Ramos (cell line): Measurements from ENCODE around the gene DUSP3.
"Not testable (repeated sequence)": the region's sequence is repeated elsewhere in the genome, so short reads cannot be mapped to it uniquely, and the experiment has no call there.

Source experiments
- in situ Hi-C: fragments of 300-500 bp; cut with MboI; formaldehyde crosslinking; loops from one replicate; pipeline ENCODE4 v1.14.3; 2022; ENCODE audit warnings: low sequenced_read_pairs; ENCODE audit not compliant: unreplicated experiment

The DUSP3 gene

GRCh38 chr17:43803758-43804157 is 25.0 kb upstream of the DUSP3 start:
- in situ Hi-C loops = no loop called here

GRCh38 chr17:43801844-43802243 is 23.1 kb upstream of the DUSP3 start:
- in situ Hi-C loops = no loop called here

- in situ Hi-C loops = no loop called here
Observed at GRCh38 chr17:43800736-43801135, 22.0 kb upstream of the DUSP3 start.

- in situ Hi-C loops = no loop called here
Observed at GRCh38 chr17:43799047-43799446, 20.3 kb upstream of the DUSP3 start.

- in situ Hi-C loops = not testable (repeated sequence)
Observed at GRCh38 chr17:43798024-43798423, 19.2 kb upstream of the DUSP3 start.

- in situ Hi-C loops = not testable (repeated sequence)
Observed at GRCh38 chr17:43792668-43793067, 13.9 kb upstream of the DUSP3 start.

GRCh38 chr17:43791589-43791988 is 12.8 kb upstream of the DUSP3 start:
- in situ Hi-C loops = no loop called here

GRCh38 chr17:43790311-43790940 is 11.6 kb upstream of the DUSP3 start:
- in situ Hi-C loops = no loop called here

- in situ Hi-C loops = no loop called here
Observed at GRCh38 chr17:43789482-43789881, 10.7 kb upstream of the DUSP3 start.

- in situ Hi-C loops = no loop called here
Observed at GRCh38 chr17:43788540-43788939, 9.8 kb upstream of the DUSP3 start.

- in situ Hi-C loops = no loop called here
Observed at GRCh38 chr17:43787728-43788127, 9.0 kb upstream of the DUSP3 start.

- in situ Hi-C loops = no loop called here
Observed at GRCh38 chr17:43784628-43785101, 5.9 kb upstream of the DUSP3 start.

GRCh38 chr17:43784068-43784467 is 5.3 kb upstream of the DUSP3 start:
- in situ Hi-C loops = no loop called here

GRCh38 chr17:43782913-43783680 is 4.3 kb upstream of the DUSP3 start:
- in situ Hi-C loops = no loop called here

GRCh38 chr17:43780135-43780534 is 1.4 kb upstream of the DUSP3 start, which contains the start of gene CFAP97D1:
TSS of gene CFAP97D1 (plus strand) at chr17:43780435. CDS start at chr17:43780463, 28 bp downstream.
- in situ Hi-C loops = no loop called here

GRCh38 chr17:43779145-43780125 is 658 bp upstream of the DUSP3 start:
- in situ Hi-C loops = no loop called here

- in situ Hi-C loops = no loop called here
Observed at GRCh38 chr17:43774304-43775250, 4.2 kb downstream of the DUSP3 start.

GRCh38 chr17:43772877-43773648 is 5.7 kb downstream of the DUSP3 start:
- in situ Hi-C loops = no loop called here

GRCh38 chr17:43771463-43771862 is 7.3 kb downstream of the DUSP3 start:
- in situ Hi-C loops = no loop called here
